Measurements from ENCODE around the gene CEACAM4. TPM values are rescaled to one million over a fixed set of nuclear protein-coding genes. Genes with fewer than 3 reads are reported as not detected.

The CEACAM4 gene
- total and polyA plus RNA-seq, 2 donors from 2014 or later = 4.7 TPM; not detected in 1

DNA sequence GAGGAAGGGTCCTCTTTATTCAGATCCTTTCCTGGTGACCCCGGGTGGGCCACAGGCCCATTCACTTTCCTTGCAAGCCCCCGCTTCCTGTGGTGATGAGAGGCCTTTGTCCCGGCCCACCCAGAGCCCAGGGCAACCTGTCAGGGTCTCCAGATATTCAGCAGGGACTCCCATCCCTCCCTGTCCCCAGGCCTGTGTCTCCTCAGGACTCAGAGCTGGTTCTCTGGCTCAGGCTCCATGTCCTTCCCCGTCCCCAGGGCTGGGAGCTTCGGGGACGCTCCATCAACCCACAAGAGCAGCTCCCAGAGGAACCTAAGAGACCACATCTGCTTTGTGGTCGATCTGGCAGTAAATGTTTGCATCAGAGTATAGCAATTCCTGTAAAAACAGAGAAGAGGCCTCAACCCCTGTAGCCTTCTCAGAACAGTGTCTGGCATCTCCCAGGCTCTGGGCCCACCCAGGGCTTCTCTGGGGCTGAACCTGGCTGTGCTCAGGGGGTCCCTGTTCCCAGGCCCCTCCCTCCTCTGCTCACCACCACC is 7.8 kb downstream of the CEACAM4 start:
- Histone ChIP-seq H3K27ac (ENCODE audit: low read depth in 2 of 2, low read length in 2 of 2) (no peak overlapping the region), H3K36me3 (ENCODE audit: control insufficient read depth in 2 of 3, insufficient read depth in 3 of 3, low read length in 3 of 3) (no peaks in the 10 kb centered on the region), H3K9ac (ENCODE audit: low read length in 3 of 3) (no peak overlapping the region), H3K4me1 (ENCODE audit: control insufficient read depth in 2 of 3, insufficient read depth in 2 of 3, low read depth in 1 of 3, low read length in 3 of 3) (no peaks in the 10 kb centered on the region), H3K9me3 (ENCODE audit: control insufficient read depth in 2 of 3, insufficient read depth in 1 of 3, low read length in 3 of 3) (no peaks in the 10 kb centered on the region), H3K4me3 (ENCODE audit: low read length in 3 of 3) (no peak overlapping the region), H3K27me3 (ENCODE audit: control insufficient read depth, insufficient read depth, low read length) (no peaks in the 10 kb centered on the region)
- intact Hi-C loops (cut with DNase I) = no loop called here
- TF ChIP-seq, protein P1, sequence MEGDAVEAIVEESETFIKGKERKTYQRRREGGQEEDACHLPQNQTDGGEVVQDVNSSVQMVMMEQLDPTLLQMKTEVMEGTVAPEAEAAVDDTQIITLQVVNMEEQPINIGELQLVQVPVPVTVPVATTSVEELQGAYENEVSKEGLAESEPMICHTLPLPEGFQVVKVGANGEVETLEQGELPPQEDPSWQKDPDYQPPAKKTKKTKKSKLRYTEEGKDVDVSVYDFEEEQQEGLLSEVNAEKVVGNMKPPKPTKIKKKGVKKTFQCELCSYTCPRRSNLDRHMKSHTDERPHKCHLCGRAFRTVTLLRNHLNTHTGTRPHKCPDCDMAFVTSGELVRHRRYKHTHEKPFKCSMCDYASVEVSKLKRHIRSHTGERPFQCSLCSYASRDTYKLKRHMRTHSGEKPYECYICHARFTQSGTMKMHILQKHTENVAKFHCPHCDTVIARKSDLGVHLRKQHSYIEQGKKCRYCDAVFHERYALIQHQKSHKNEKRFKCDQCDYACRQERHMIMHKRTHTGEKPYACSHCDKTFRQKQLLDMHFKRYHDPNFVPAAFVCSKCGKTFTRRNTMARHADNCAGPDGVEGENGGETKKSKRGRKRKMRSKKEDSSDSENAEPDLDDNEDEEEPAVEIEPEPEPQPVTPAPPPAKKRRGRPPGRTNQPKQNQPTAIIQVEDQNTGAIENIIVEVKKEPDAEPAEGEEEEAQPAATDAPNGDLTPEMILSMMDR (IDR thresholded peaks at IDR 0.05; ENCODE audit: borderline replicate concordance, extremely low read depth, insufficient read depth) = no peak
- DNase-seq (no peak), FAIRE-seq (no peak)

DNA sequence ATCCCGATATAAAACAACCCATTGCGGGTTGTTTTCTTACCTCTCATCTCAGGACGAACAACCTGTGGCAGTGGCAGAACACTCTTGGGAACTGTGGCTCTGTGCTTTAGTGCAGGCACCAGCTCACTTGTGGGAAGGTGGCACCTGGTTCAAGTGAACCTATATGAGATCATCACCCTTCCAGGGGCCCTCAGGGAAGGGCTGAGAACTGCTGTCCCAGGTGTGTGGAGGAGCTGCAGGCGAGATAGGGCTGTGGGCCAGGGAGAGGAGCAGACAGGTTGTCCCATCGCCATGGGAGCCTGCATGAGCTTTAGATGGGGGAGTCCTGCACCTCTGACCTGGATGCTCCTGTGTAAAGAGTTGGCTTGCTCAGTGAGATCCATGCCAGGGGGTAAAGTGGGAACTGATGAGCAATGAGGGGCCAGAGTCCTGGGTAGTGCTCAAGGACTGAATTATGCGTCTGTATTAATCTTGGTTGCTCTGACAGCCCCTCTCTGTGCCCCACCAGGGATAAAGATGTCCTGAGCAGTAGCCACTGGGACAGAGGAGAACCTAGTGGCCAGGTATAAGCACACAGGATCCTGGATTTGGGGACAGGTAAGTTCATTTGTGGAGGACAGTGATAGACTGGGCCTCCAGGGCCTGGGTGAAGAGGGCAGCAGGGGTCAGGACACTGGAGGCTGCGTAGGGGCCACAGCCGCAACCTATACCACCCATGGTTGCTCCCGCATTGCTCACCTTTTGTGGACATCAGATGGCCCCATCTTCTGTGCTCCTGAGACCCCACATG is 8.7 kb downstream of the CEACAM4 start:
- FAIRE-seq = no peak
- no peaks in the 10 kb centered on the region for H3K4me1 ChIP-seq (ENCODE audit: control insufficient read depth in 2 of 3, insufficient read depth in 2 of 3, low read depth in 1 of 3, low read length in 3 of 3)

DNA sequence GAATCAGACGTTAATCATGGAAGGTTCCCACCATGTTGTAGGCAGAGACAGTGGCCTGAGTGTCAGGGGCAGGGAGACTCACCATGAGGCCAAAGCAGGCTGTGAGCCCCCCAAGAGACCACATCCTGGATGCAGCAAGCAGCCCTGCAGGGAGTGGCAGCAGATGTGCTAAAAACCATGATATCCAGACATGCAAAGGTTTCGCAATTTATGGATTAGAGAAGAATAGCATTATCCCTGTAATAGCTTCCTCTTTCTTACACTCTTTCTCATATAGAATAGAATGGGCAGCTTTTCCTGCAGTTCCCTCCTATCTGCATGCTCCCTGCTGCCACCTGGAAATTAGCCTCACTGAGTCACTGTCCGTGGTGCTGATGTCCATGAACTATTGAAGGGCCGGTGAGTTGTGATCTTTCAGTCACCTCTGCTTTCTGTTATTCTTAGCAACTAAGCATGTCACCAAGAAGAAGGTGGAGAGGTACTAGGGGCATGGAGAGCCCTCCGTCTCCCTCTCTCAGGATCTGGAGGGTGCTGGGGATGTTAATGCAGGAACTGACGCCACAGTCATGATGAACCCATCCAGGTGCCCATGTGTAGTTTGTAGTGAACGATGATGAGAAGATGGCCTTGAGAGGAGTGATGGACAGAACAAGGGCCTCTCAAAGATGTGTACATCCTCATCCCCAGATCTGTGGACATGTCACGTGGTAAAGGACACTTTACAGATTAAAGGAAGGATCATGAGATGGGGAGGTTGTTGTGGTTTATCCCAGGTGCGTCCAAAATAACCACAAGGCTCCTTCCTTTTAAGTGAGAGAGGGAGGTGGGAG is 9.9 kb downstream of the CEACAM4 start:
- DNase-seq = peak in 3 of 5 donors; percentile 43 to 77 (median 49)
- TF ChIP-seq, protein P1 (IDR thresholded peaks at IDR 0.05; ENCODE audit: borderline replicate concordance, extremely low read depth, insufficient read depth) = no peak
- no peaks in the 10 kb centered on the region for H3K4me1 ChIP-seq (ENCODE audit: control insufficient read depth in 2 of 3, insufficient read depth in 2 of 3, low read depth in 1 of 3, low read length in 3 of 3)

More for the DNA sequence above, 8.7 kb downstream of the CEACAM4 start:
- no peak overlapping the region for H3K9ac ChIP-seq (ENCODE audit: low read length in 3 of 3)
- H3K27ac ChIP-seq (ENCODE audit: low read depth in 2 of 2, low read length in 2 of 2) = no peak overlapping the region
- H3K9me3 ChIP-seq (ENCODE audit: control insufficient read depth in 2 of 3, insufficient read depth in 1 of 3, low read length in 3 of 3) = no peaks in the 10 kb centered on the region
- no peak for DNase-seq
- no peaks in the 10 kb centered on the region for H3K36me3 ChIP-seq (ENCODE audit: control insufficient read depth in 2 of 3, insufficient read depth in 3 of 3, low read length in 3 of 3)
- H3K27me3 ChIP-seq (ENCODE audit: control insufficient read depth, insufficient read depth, low read length) = no peaks in the 10 kb centered on the region
- TF ChIP-seq, protein P1 (IDR thresholded peaks at IDR 0.05; ENCODE audit: borderline replicate concordance, extremely low read depth, insufficient read depth) = no peak
- intact Hi-C loops (cut with DNase I) = no loop called here
- H3K4me3 ChIP-seq (ENCODE audit: low read length in 3 of 3) = no peak overlapping the region

More for the DNA sequence above, 9.9 kb downstream of the CEACAM4 start:
- no peaks in the 10 kb centered on the region for H3K27me3 ChIP-seq (ENCODE audit: control insufficient read depth, insufficient read depth, low read length)
- intact Hi-C loops (cut with DNase I) = no loop called here
- no peak overlapping the region for H3K9ac ChIP-seq (ENCODE audit: low read length in 3 of 3)
- no peaks in the 10 kb centered on the region for H3K9me3 ChIP-seq (ENCODE audit: control insufficient read depth in 2 of 3, insufficient read depth in 1 of 3, low read length in 3 of 3)
- H3K27ac ChIP-seq (ENCODE audit: low read depth in 2 of 2, low read length in 2 of 2) = no peak overlapping the region
- FAIRE-seq = no peak
- H3K4me3 ChIP-seq (ENCODE audit: low read length in 3 of 3) = no peak overlapping the region
- no peaks in the 10 kb centered on the region for H3K36me3 ChIP-seq (ENCODE audit: control insufficient read depth in 2 of 3, insufficient read depth in 3 of 3, low read length in 3 of 3)

Measured in kidney (tissue), 14 donors.